HG03469 (cell line): ENCODE results near the gene PLEKHA7.
A peak's percentile ranks its signal among the peaks of the same experiment; 100 is the strongest.

Source experiments
- ATAC-seq: cut with Tn5 transposase; IDR thresholded peaks from one replicate; pipeline ENCODE4 v1.9.1; 2021; ENCODE audit warnings: mild to moderate bottlenecking, moderate library complexity, moderate number of reproducible peaks; ENCODE audit not compliant: unreplicated experiment

Gene PLEKHA7

DNA sequence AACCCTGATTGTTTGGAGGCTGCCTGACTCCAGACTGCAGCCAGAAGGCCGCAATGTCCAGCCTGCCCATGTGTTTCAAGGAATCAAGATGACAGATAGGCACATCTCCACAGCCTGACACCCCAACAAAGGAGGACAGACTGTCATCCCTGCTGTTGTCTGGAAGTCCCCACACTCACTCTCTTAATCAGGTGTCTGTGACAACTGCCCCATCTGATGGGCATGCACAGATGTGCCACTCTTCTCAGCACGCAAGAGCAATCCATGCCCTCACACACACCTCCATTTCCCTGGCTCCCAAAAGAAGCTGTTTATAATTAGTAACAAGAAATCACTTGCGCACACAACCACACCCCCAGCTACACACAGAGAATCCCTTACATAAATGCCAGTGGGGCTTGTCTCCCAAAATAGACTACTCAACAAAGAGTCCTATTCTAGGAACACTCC is 158.2 kb downstream of the PLEKHA7 start:
- ATAC-seq, result no peak

DNA sequence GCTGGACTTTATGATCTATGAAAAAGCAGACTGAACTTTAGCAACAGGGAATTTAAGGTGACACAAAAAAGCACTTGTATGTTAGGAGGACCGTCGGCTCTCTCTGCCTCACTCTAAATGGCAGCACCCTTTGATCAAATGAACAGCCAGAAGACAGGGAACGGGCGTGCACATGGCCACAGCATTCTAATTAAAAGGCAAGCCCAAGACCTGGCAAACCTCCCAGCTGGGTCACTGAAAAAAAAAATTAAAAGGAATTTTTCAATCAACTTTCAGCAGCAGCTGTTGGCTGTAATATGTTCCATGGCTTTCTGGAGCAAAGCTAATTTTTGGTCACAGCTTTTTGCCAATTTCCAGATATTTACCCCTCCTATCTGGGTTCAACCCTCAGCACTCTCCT is 159.2 kb downstream of the PLEKHA7 start:
- ATAC-seq, result no peak

DNA sequence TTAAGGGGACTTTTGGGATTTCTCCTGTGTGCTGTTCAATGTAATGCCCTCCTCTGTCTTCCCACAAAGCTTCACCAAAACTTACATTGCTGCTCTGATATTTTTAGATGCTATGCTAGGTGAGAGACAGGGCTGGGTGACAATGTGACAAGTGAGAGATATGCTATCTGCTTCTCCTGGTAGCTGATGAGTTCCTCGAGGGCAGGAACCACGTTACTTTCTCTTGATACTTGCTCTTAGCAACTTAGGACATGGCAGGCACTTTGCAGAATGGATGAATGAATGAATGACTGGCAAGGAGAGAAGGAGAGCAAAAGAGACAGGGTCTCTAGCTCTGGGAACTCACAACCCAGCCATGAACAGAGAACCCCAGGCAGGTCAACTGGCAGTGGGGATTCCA is 160.4 kb downstream of the PLEKHA7 start:
- ATAC-seq, result no peak

DNA sequence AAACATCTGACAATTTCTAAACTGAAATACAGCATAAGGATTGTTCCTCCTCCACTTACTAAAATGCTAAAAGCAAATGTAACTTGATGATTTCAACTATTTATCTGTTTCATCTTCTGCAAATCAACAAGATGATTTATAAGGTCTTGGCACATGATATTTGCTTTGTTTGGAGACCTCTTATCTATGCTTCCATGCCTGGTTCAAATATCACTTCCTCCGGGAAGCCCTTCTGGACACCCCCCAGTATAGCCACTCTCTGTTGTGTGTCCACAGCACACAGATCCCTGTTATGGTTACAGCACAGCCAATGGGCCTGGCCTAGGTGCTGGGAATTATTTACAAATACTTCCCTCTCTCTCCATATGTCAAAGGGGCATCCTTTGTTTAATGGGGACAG is 160.9 kb downstream of the PLEKHA7 start:
- ATAC-seq, result no peak

DNA sequence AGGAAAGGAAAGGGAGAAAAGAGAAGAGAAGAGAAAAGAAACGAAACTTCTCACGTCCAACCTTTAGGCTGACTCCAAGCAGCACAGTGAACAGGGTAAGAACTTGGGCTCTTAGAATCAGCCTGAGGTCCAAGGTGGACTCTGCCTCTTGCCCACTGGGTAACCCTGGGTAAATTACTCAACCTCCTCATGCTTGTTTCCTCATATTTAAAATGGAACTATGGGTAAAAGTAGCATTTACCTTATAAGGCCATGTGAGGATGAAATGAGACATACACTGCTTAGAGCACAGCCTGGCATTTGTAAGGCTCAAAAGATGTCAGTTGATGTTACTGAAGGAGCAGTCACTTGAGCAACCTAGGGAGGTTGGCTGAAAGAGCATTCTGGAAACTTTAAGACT is 167.9 kb downstream of the PLEKHA7 start:
- no peak for ATAC-seq

DNA sequence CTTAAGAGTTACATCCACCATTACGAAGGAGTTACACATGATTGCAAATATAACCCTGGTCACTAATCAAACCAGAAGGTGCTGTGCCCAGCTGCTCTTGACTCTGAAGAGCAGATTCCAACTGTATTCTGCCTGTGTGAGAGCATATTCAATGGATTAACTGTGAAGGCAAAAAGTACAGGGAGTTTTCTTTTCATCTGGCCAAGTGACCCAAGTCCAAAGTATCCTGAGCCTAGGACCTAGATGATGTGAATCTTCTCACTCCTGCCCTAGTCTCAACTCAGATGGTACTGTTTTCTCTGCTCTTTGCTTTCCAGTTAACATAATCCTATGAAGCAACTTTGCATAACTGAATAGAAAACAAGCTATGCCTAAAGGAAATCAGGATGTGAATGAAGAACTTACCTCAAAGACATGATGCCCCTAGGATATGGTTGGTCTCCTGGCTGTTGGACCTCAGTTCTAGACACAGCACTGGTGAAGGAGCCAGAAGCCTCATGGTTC is 169.9 kb downstream of the PLEKHA7 start:
- no peak for ATAC-seq

DNA sequence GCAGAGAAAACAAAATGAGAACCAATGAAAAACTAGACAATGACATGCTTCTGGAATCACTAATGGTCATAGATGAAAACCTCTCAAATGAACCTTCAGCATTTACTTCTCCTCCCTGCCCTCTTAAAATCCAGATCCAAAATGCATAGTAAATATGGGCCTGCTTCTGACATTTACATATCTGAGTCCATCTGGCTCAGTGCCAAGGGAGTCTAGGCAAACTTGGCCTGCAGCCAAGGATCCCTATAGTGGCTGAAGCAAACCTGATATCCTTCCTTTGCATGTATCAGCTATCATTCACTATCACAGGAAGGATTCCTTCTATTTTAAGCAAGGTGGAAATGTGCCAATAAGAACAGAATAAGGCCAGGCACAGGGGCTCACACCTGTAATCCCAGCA is 170.9 kb downstream of the PLEKHA7 start:
- ATAC-seq, result no peak

DNA sequence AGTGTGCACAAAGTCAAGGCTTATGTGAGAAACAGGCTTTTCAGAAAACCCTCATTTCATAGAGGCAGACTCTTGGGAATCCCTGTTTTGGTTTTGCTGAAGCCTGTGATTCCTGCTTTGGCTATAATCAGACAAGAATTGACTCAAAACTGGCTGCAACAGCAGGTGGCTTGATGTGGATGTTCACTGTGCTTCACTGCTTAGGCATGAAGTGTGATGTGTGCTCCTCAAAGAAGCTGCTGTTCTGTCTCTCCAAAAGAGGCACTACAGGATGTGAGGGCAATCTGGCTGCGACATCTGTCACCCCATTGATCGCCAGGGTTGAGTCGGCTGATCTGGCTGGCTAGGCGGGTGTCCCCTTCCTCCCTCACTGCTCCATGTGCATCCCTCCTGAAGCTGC is 172.2 kb downstream of the PLEKHA7 start:
- no peak for ATAC-seq

DNA sequence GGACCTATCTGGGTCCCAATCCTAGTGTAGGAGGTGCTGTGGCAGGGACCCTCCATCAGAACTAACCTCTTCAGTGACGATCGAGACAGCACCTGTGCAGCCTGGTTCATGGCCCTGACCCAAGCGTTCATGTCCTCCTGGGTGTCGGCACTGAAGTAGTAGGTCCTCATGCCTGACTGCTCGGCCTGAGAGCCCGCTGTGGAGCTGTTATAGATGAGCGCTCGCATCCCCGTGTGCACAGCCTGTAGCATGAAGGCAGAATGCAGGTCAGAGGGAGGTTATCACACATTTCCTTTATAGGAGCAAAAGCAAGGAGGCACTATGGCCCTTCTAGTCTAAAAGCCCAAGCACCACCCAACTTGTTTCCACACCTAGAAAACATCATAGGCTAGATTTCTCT is 172.7 kb downstream of the PLEKHA7 start:
- ATAC-seq, result no peak

DNA sequence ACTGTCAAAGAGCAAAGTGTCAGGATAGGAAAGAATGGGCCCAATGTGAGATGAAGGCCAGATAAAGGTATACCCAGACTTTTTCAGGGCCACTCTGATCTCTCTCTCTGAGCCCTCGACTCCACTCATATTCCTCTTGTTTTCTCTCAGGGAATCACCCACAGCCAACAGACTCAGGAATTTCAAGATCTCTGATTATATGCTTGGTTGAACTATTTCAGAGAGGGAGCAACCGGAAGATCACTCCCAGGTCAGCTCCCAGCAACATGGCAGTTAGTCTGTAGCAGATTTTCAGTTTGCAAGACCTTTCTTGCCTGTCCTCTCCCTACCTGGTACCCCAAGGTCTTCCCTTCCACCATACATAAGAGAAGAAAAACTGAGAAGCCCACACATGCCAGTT is 173.3 kb downstream of the PLEKHA7 start:
- no peak for ATAC-seq

DNA sequence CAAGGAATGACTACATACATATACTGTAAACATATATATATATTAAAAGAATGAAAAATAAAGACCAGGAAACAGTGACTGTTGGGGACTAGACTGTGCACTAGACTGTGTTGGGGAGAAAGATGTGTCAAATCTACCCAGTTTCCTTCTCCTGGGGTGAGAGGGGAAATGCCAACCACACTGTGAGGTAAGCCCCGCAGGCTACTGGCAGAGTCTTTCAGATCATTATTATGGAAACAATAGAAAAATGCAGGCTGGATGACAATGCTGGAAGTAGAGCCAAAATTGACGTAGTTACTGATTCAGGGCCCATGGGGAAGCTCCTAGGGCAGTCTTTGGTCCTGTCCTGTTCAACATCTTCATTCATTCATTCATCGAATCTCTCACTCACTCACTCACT is 174.4 kb downstream of the PLEKHA7 start:
- no peak for ATAC-seq

DNA sequence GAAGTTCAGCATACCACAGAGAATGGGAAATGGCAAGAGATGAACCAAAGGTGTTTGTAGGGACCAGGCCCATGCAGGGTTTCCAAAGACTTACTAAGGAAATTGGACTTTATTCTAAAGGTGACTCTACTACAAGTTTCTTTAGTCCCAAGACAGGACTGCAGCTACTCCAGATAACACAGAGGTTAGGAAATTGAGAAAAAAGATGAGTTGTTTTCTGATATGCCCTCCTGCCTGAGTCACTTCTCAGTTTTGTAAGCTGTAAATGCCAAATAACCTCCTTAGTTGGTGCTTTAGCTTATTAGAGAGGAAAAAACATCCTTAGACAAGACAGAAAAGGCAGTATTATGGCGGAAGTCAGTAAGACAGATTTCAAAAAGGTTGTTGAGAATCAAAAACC is 179.8 kb downstream of the PLEKHA7 start:
- no peak for ATAC-seq

DNA sequence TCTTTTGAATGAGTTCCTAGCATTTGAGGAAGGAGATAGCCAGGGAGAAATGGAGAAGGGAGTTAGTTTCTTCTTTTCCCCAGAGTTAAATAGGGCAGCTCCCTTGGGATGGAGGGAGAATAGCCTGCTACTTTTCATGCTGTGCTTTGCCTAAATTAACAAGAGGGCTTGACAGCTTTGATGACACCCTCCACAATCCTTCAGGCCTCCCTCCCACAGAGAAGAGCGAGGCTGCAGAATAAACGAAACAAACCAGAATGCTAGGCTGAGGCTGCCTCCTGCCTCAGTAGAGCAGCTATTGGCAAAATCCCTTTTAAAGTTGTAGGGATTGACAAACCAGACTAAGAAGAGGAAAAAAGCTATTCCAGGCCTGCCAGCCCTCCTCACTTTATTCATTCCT is 181.2 kb downstream of the PLEKHA7 start:
- ATAC-seq, result no peak

DNA sequence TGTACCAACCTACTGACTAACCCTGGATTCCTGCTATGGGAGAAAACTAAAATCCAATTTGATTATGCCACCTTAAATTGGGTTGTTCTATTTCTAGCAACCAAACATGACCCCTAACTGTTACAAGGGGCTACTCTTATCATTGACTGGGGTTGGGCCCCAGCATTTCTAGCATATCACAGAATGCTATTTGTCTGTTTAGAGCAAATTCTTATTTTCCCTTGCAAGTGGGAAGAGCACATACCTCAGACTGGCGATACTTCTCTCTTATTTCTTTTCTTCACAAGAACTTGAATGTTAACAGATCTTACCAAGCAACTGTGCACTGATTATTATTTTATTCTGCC is 182.0 kb downstream of the PLEKHA7 start:
- no peak for ATAC-seq

DNA sequence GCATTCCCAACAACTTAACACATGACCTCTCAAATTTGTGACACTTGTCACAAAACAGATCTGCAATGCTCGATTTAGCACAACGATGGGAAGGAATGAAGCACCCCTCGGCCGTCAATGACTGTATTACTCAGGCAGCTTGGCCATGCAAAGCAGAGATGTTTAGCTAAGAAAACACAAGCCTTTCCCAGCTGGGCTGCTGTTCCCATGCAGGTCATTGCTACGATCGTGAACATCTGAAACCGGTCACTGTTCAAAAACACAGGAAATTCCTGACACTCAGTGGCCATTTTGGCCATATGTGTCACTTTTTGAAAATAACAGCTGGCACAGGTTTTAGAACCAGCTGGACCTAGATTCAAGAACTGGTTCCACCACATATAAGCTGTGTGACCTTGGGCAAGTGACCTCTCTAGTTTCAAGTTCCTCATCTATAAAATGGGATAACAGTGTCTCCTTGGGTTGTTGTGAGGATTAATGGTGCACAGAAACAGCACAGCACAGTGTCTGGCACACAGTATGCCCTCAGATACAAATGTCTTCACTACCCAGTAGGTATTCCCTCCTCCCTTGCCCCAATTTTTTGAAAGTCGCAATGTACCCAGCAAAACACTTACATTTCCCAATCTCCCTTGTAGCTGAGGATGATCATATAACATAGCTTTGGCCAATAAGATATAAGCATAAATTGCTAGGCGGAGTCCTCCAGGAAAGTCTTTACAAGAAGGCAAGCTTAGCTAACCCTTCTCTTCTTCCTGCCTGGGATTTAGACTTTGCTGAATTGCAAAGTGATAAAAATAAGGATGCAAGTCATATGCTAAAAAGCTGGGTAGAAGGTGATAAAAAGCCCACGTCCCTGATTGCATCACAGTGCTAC is 182.7 kb downstream of the PLEKHA7 start:
- no peak for ATAC-seq

DNA sequence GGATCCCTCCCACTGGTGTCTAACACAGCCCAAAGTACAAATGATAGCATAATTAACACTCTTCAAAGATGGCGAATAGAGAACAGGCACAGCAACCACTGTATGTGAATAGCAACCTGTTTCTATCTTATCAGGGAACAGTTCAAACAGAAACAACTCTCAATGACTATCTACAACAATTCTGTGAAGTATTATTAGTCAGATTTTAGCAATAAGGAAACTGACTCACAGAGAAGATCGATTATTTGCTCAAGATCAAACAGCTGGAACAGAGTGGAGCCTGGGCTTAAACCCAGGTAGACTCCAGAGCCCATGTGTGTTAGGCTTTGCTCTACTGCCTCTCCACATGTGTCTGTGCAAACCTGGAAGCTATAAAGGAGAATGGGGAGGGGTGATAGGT is 187.1 kb downstream of the PLEKHA7 start:
- ATAC-seq, result no peak

DNA sequence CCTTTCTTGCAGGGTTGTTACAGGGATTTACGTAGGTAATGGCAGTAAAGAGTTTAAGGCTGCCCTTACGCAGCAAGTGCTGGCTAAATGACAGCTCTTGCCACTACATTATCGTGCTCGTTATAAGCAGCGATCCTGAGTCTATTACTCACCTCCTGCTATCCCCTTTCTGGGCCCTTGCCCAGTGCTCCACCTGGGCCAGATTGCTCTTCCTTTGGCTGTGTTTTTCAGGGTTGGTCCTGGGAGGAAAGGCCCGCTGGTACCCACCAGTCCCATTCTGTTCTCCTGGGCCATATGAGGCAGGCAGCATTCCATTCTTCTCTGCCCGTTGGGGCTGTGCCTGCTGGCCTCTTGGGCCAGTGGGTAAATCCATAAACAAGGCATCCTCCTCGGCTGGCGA is 188.2 kb downstream of the PLEKHA7 start:
- ATAC-seq, result no peak

DNA sequence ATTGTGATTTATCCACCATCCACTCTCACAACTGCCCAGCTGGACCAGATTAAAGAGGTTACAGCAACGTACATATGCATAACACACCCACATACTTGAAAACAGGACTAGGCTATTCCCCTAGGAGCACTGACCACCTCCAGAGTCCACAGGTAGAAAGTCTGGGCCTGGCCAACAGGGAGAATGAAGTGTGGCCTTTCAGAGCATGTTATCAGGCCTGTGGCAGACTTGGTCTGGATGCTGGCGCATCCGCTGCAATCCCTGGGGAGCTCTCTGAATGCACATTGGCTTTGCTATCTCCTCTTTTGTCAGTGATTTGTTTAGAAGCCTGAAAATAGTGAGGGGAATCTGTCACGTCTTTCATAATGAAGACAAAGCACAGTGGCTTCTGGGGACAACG is 189.1 kb downstream of the PLEKHA7 start:
- ATAC-seq, result no peak

DNA sequence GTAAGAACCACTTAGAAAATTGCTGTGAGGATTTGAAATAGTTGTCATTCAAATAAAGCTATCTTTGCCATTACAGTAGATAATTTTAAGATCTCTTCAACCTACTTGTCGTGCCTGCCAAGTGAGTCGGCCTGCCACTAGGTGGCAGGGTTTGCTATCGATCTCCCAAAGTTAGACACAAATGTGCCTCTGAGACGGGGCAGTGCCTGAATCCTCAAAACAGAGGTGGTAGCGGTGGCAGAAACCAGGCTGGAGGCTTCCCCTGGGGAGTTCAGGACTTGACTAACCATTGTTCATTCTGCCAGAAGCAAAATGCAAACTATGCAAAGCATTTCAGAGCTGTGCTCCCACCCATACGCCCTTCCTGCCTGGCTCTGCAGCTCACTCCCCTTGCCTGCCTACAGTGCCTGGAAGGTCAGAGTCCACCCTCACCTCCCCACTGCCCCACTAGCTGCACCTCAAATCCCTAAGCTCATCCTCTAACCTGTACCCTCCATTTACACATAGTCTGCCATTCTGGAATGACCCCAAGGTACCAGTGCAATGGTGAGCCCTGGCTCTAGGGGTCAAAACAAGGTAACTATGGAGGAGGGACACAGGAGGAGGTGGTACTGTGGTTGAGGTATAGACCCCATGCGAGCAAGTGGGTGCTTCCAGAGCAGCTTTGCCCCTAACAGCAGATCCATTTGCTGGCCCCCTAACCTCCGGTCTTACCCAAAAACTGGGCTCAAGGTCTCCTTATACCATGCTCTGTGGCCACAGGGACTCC is 193.7 kb downstream of the PLEKHA7 start:
- ATAC-seq, result peak; percentile 80

DNA sequence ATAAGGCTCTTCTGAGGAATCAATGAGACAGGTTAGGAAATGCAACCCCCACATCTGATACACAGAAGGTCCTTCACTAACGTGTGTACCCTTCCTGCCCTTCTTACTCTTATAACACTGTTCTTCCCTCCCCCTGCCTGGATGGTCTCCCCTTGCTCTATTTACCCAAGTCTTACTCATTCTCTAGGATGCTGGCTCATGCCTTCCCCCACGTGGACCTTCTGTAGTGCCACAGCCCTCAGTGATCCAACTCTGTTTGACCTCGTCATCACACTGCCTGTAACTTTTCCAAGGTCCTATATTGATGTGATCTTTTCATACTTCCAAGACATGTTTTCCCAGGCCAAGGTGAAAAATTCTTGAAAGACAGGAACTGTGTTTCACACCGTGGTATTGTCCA is 195.9 kb downstream of the PLEKHA7 start:
- no peak for ATAC-seq

DNA sequence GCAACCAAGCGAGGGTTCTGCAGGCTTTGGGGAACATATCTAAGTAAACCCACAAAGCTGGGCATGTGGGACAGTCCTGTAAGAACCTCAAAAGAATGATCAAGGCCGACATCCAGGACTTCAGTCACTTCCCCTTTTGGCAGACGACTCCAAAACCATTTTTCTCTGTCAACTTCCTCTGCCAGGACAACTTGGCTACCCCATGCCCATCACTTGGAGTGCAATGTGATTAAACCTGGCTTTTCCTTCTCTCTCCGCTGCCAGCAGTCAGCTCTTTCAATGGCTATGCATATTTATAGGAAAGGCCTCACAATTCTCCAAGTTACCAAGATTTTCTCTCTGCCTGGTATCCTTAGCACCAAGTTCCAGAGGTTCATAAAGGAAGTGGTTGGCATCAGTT is 196.9 kb downstream of the PLEKHA7 start:
- ATAC-seq, result no peak
